Neural crest cell (in vitro differentiated cells): ENCODE results near the gene FCHSD2. TPM values are rescaled to one million over a fixed set of nuclear protein-coding genes. Genes with fewer than 3 reads are reported as not detected.
"Not testable (repeated sequence)": the region's sequence is repeated elsewhere in the genome, so short reads cannot be mapped to it uniquely, and the experiment has no call there.

ENCODE experiments used
- DNase-seq: peaks from one replicate; pipeline ENCODE4 v3.0.0; 2021; ENCODE audit warnings: low read depth, mixed read lengths, low spot score
- H3K27ac Mint-ChIP-seq: one replicate; pipeline ENCODE4 v1.8.0; 2021; ENCODE audit warnings: mild to moderate bottlenecking, mixed read lengths; ENCODE audit not compliant: unreplicated experiment
- H3K27me3 Mint-ChIP-seq: 2 replicates; pipeline ENCODE4 v1.8.0; 2021; ENCODE audit warnings: low read depth, mild to moderate bottlenecking, mixed read lengths
- H3K36me3 Mint-ChIP-seq: 2 replicates; pipeline ENCODE4 v1.8.0; 2021; ENCODE audit warnings: low read depth, mild to moderate bottlenecking, mixed read lengths
- H3K4me1 Mint-ChIP-seq: 2 replicates; pipeline ENCODE4 v1.8.0; 2021; ENCODE audit warnings: mixed read lengths
- H3K4me3 Mint-ChIP-seq: one replicate; pipeline ENCODE4 v1.8.0; 2021; ENCODE audit warnings: mild to moderate bottlenecking, mixed read lengths
- H3K9me3 Mint-ChIP-seq: 2 replicates; pipeline ENCODE4 v1.8.0; 2021; ENCODE audit warnings: mixed read lengths
- total RNA-seq: library from RNA; stranded (reverse); gene quantifications from 2 replicates; pipeline ENCODE4 v1.2.1, GENCODE V29; 2021
- TF ChIP-seq, protein P1 (sequence below): fragments of 200-600 bp; sonication (generic); conservative IDR thresholded peaks from 2 replicates; pipeline ENCODE4 v1.5.0; 2021; ENCODE audit warnings: antibody characterized with exemption, mild to moderate bottlenecking

FCHSD2 gene
- total RNA-seq, 1 donor from 2014 or later: 34.4 TPM

DNA sequence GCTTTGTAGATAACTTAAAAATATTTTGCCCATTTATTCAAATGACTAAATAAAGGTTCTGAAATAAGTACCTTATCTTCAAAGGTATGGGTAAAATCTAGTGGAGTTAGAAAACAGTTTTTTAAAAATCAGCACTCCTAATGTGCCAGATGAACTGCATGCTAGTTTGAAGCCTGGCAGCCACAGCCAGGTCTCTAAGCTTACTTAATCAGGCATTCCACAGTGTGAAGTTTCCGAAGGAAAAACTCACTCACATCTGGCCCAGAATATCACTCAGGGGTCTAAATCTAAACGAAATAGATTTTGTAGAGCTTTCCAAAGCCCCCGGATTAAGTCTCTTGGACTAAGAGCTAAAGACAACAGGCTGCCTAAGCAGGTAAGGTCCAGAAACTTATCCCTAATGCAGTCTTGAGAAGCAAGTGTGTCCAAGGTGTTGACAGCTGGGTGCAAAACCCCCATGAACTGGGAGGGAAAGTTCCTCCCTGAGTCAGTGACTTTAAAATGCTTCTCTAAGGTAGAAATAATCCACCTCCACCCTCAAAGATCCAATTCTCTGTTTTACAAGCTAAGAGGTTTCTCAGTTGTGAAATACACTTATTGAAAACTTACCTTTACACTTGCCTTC is 157.6 kb downstream of the FCHSD2 start:
- Mint-ChIP-seq H3K27ac (no peak overlapping the region), H3K9me3 (no peaks in the 10 kb centered on the region), H3K27me3 (no peaks in the 10 kb centered on the region), H3K4me3 (no peak overlapping the region), H3K36me3 (peaks cover 4% of the 10 kb centered on the region), H3K4me1 (peaks cover 4% of the 10 kb centered on the region)
- TF ChIP-seq, protein P1, sequence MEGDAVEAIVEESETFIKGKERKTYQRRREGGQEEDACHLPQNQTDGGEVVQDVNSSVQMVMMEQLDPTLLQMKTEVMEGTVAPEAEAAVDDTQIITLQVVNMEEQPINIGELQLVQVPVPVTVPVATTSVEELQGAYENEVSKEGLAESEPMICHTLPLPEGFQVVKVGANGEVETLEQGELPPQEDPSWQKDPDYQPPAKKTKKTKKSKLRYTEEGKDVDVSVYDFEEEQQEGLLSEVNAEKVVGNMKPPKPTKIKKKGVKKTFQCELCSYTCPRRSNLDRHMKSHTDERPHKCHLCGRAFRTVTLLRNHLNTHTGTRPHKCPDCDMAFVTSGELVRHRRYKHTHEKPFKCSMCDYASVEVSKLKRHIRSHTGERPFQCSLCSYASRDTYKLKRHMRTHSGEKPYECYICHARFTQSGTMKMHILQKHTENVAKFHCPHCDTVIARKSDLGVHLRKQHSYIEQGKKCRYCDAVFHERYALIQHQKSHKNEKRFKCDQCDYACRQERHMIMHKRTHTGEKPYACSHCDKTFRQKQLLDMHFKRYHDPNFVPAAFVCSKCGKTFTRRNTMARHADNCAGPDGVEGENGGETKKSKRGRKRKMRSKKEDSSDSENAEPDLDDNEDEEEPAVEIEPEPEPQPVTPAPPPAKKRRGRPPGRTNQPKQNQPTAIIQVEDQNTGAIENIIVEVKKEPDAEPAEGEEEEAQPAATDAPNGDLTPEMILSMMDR: no peak
- DNase-seq: no peak

DNA sequence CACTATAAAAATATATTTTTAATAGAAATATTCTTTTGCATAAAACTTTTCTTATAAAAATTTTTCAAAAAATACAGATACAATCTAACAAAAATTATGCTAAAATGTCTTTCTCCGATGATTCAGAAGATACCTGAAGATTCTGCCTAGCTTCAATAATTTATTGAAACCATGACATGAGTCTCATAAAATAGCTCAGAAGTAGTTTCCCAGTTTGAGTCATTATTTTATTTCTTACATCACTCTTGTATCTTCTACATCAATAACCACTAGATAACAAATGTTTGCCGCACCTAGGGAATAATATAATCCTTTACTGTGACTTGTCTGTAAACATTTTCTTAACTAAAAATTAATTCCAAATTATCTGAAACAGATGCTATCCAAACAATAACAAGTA is 158.6 kb downstream of the FCHSD2 start:
- TF ChIP-seq, protein P1: no peak
- no peaks in the 10 kb centered on the region for H3K9me3 Mint-ChIP-seq
- no peak for DNase-seq
- H3K4me1 Mint-ChIP-seq: no peaks in the 10 kb centered on the region
- peaks cover 5% of the 10 kb centered on the region for H3K36me3 Mint-ChIP-seq
- no peak overlapping the region for H3K27ac Mint-ChIP-seq
- H3K4me3 Mint-ChIP-seq: no peak overlapping the region
- no peaks in the 10 kb centered on the region for H3K27me3 Mint-ChIP-seq

DNA sequence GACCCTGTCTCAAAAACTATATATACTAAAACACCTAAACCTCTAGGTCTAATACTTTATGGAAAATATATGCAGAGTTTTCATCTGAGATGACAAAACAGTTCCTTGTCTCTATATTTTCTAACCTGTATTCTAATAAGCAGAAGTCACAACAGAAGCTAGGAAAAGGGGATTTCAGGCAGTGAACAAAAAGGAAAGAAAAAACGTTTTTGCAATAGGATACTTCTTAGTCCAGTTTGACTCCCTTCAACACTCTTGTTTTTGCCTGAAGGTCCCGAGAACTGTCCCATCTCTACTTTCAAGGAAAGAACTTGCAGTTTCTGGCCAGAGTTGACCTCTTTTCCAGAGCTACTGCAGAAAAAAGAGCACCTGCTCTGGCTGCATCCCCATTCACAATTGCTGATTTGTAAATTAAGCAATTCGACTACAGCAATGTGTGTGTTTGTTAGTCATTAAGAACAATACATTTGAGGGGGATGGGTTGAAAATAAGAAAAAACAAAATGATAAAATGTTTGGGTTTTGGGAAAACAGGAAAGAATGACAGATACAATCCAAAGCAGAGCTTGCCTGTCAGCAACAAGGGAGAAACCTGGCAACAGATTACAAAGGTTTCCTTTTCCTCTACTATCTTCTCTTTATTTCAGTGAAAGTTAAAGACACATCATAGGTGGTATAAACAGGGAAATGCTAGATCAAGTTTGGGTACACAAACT is 160.0 kb downstream of the FCHSD2 start:
- TF ChIP-seq, protein P1: no peak
- Mint-ChIP-seq H3K9me3 (no peaks in the 10 kb centered on the region), H3K4me3 (no peak overlapping the region), H3K27me3 (no peaks in the 10 kb centered on the region), H3K27ac (no peak overlapping the region), H3K4me1 (no peaks in the 10 kb centered on the region), H3K36me3 (peaks cover 13% of the 10 kb centered on the region)
- no peak for DNase-seq

DNA sequence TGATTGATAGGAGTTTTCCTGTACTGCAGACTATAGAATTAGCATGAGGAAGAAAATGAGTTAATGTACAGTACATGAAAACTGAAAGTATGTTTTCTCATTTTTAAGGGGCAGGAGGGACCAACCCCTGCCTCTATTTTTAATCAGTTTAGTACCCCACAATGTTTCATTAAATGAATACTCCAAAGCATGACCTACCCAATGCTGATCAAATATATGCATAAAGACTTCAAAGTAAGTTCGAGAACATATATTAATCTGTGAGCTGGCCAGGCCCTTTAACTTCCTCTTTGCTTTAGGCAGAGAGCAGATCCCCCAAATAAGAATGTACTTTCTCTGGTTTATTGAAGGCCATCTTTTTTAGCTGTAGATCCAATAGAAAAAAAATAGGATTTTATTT is 161.0 kb downstream of the FCHSD2 start:
- TF ChIP-seq, protein P1: no peak
- Mint-ChIP-seq H3K27ac (no peak overlapping the region), H3K4me1 (no peaks in the 10 kb centered on the region), H3K27me3 (no peaks in the 10 kb centered on the region), H3K36me3 (peaks cover 19% of the 10 kb centered on the region), H3K9me3 (no peaks in the 10 kb centered on the region), H3K4me3 (no peak overlapping the region)
- no peak for DNase-seq

DNA sequence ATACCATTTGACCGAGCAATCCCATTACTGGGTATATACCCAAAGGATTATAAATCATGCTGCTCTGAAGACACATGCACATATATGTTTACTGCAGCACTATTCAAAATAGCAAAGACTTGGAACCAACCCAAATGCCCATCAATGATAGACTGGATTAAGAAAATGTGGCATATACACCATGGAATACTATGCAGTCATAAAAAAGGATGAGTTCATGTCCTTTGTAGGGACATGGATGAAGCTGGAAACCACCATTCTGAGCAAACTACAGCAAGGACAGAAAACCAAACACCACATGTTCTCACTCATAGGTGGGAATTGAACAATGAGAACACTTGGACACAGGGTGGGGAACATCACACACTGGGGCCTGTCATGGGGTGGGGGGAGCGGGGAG is 164.3 kb downstream of the FCHSD2 start:
- not testable (repeated sequence) for H3K27ac Mint-ChIP-seq, H3K9me3 Mint-ChIP-seq, H3K27me3 Mint-ChIP-seq, H3K4me1 Mint-ChIP-seq, H3K4me3 Mint-ChIP-seq, DNase-seq
- H3K36me3 Mint-ChIP-seq: peaks cover 36% of the 10 kb centered on the region

DNA sequence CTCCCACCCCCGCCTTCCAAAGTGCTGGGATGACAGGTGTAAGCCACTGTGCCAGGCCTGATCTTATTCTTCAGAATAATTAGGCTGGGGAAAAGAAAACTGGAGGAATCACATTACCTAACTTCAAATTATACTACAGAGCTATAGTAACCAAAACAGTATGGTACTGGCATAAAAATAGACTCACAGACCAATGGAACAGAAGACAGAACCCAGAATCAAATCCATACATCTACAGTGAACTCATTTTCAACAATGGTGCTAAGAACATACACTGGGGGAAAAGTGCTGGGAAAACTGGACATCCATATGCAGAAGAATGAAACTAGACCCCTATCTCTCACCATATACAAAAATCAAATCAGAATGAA is 165.6 kb downstream of the FCHSD2 start:
- H3K9me3 Mint-ChIP-seq, H3K27me3 Mint-ChIP-seq, DNase-seq, H3K4me3 Mint-ChIP-seq, H3K4me1 Mint-ChIP-seq, H3K27ac Mint-ChIP-seq: not testable (repeated sequence)
- H3K36me3 Mint-ChIP-seq: peaks cover 36% of the 10 kb centered on the region
